GM18867 (cell line): ENCODE results near the gene HMCN2.

ENCODE experiments used
- ATAC-seq: cut with Tn5 transposase; IDR thresholded peaks from one replicate; pipeline ENCODE4 v1.9.1; 2021; ENCODE audit warnings: mild to moderate bottlenecking, moderate library complexity; ENCODE audit not compliant: unreplicated experiment

The HMCN2 gene

GRCh38 chr9:130478152-130478551 lies 212.6 kb downstream of the HMCN2 start:
- ATAC-seq: no peak

GRCh38 chr9:130478736-130479575 lies 213.4 kb downstream of the HMCN2 start:
- no peak for ATAC-seq

- ATAC-seq: no peak
These were observed 214.0 kb downstream of the HMCN2 start for GRCh38 chr9:130479587-130479986.

- no peak for ATAC-seq
These were observed 215.1 kb downstream of the HMCN2 start for GRCh38 chr9:130480673-130481072.

DNA sequence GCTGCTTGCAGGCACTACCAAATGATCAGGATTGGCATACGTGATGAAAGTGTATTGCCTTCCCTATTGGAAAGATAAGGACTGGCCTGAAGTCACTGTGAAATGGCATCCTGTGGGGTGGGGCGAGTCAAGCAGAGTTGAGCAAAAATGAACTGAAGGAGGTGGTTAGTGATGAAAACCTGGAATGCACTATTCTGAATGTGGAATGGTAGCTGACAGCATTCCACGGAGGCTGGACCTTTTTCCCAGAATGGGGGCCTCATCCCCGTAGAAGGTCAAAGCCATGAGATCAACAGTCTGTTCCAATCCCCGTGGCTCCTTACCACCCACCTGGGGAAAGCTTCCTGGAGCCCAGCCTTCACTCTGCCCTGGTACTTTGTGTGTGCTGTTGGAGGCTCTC lies 216.9 kb downstream of the HMCN2 start:
- no peak for ATAC-seq

DNA sequence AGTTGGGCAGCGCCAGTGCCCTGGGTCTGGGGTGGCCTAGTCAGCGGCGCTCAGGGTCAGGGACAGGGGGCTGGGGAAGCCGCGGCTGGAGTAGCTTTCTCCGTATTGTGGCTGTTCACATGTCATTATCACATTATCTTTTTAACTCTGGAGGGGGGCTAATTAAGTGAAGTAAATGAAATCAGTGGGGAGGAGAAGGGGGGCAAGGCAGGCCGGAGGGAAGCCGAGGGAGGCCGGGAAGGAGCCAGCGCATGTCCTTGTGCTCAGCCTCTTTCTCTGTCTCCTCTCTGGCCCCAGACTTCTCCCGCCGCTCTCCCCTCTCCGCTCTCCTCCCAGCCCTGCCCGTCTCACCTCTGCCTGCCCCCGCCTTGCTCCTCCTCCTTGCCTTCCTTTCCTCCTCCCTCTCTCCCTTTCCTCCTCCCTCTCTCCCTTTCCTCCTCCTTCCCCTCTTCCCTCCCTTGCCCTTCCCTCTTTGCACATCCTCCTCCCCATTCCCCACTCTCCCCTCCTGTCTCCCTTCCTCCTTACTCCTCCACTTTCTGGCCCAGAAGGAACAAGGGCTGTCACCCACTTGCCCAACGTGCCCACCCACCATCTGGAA lies 217.9 kb downstream of the HMCN2 start:
- no peak for ATAC-seq
